Calu3 (cell line): ENCODE results near the gene NPC1L1. TPM values are rescaled to one million over a fixed set of nuclear protein-coding genes. Genes with fewer than 3 reads are reported as not detected.

Experiments
- BruUV-seq: library from RNA; stranded (reverse); fragments of 400-500 nt; replicated peaks from 2 replicates; lab custom pipeline; 2021; lab: Mats Ljungman, UMichigan
- CTCF ChIA-PET: fragments of 300-600 bp; sonication (Branson Sonifier 250); formaldehyde crosslinking; loops from one replicate; lab custom pipeline; 2022; ENCODE audit warnings: antibody characterized with exemption; lab: Charles Lee
- DNase-seq: peaks from one replicate; pipeline ENCODE4 v3.0.0; 2022
- H3K27ac Mint-ChIP-seq: one replicate; pipeline ENCODE4 v1.8.0; 2022; ENCODE audit warnings: mixed read lengths; ENCODE audit not compliant: unreplicated experiment
- H3K27me3 Mint-ChIP-seq: one replicate; pipeline ENCODE4 v1.8.0; 2022; ENCODE audit warnings: mixed read lengths; ENCODE audit not compliant: unreplicated experiment
- H3K36me3 Mint-ChIP-seq: one replicate; pipeline ENCODE4 v1.8.0; 2022; ENCODE audit warnings: mild to moderate bottlenecking, moderate library complexity, mixed read lengths; ENCODE audit not compliant: insufficient read depth, unreplicated experiment
- H3K4me1 Mint-ChIP-seq: one replicate; pipeline ENCODE4 v1.8.0; 2022; ENCODE audit warnings: mild to moderate bottlenecking, low read depth, mixed read lengths; ENCODE audit not compliant: unreplicated experiment
- H3K4me3 Mint-ChIP-seq: one replicate; pipeline ENCODE4 v1.8.0; 2022; ENCODE audit warnings: mild to moderate bottlenecking, low read depth, moderate library complexity, mixed read lengths; ENCODE audit not compliant: unreplicated experiment
- H3K9me3 Mint-ChIP-seq: one replicate; pipeline ENCODE4 v1.8.0; 2022; ENCODE audit warnings: low read depth, mixed read lengths; ENCODE audit not compliant: unreplicated experiment
- CTCF ChIP-seq: fragments of 200-600 bp; IDR thresholded peaks from one replicate; pipeline ENCODE4 v1.8.0; 2022; ENCODE audit warnings: antibody characterized with exemption; ENCODE audit not compliant: unreplicated experiment
- intact Hi-C: fragments of 100-400 bp; cut with micrococcal nuclease; formaldehyde crosslinking; loops from one replicate; pipeline ENCODE4 v1.10.0; 2022; ENCODE audit not compliant: unreplicated experiment
- total RNA-seq: library from RNA; stranded (reverse); gene quantifications from 2 replicates; pipeline ENCODE4 v1.2.3, GENCODE V29; 2022

The NPC1L1 gene
- total RNA-seq, 1 experiment from 2014 or later: 46.0 TPM

- CTCF ChIA-PET: interaction anchor here (0.6 kb wide), 1 partner anchor 20 kb away, joined by 3 read pairs; no protein-coding TSS in a partner anchor
- intact Hi-C loops: no loop called here
- DNase-seq: no peak
These were observed 9.4 kb downstream of the NPC1L1 start for GRCh38 chr7:44531421-44532380.

GRCh38 chr7:44530990-44531389 lies 10.1 kb downstream of the NPC1L1 start:
- DNase-seq: no peak
- H3K27ac Mint-ChIP-seq: peak overlapping the region; percentile 27
- peaks cover 40% of the 10 kb centered on the region for H3K36me3 Mint-ChIP-seq
- TF ChIP-seq CTCF: no peak
- intact Hi-C loops: no loop called here
- H3K9me3 Mint-ChIP-seq: no peaks in the 10 kb centered on the region
- no peaks in the 10 kb centered on the region for H3K27me3 Mint-ChIP-seq
- peaks cover 23% of the 10 kb centered on the region for H3K4me1 Mint-ChIP-seq
- CTCF ChIA-PET: no interaction called here
- BruUV-seq: no TSS peak
- H3K4me3 Mint-ChIP-seq: no peak overlapping the region

More at GRCh38 chr7:44531421-44532380, 9.4 kb downstream of the NPC1L1 start:
- H3K4me3 Mint-ChIP-seq: no peak overlapping the region
- peak overlapping the region; percentile 27 for H3K27ac Mint-ChIP-seq
- BruUV-seq: no TSS peak
- H3K4me1 Mint-ChIP-seq: peaks cover 26% of the 10 kb centered on the region
- no peaks in the 10 kb centered on the region for H3K27me3 Mint-ChIP-seq
- H3K9me3 Mint-ChIP-seq: no peaks in the 10 kb centered on the region
- no peak for TF ChIP-seq CTCF
- H3K36me3 Mint-ChIP-seq: peaks cover 40% of the 10 kb centered on the region

GRCh38 chr7:44524811-44525388 lies 16.2 kb downstream of the NPC1L1 start:
- no peak for TF ChIP-seq CTCF
- Mint-ChIP-seq H3K4me3 (no peak overlapping the region), H3K4me1 (no peaks in the 10 kb centered on the region), H3K9me3 (peaks cover 3% of the 10 kb centered on the region), H3K27me3 (no peaks in the 10 kb centered on the region), H3K36me3 (peaks cover 18% of the 10 kb centered on the region), H3K27ac (no peak overlapping the region)
- no TSS peak for BruUV-seq
- DNase-seq: no peak
- CTCF ChIA-PET: interaction anchor here (1.5 kb wide), 1 partner anchor 11 kb away, joined by 3 read pairs; no protein-coding TSS in a partner anchor
- intact Hi-C loops: no loop called here

GRCh38 chr7:44522315-44522714 lies 18.8 kb downstream of the NPC1L1 start:
- Mint-ChIP-seq H3K4me3 (no peak overlapping the region), H3K36me3 (peaks cover 14% of the 10 kb centered on the region), H3K27me3 (no peaks in the 10 kb centered on the region), H3K9me3 (peaks cover 3% of the 10 kb centered on the region), H3K4me1 (no peaks in the 10 kb centered on the region), H3K27ac (no peak overlapping the region)
- no peak for TF ChIP-seq CTCF
- CTCF ChIA-PET: no interaction called here
- no peak for DNase-seq
- intact Hi-C loops: no loop called here
- BruUV-seq: no TSS peak
